ENCODE results near the gene CDK19.
"Not testable (repeated sequence)": the region's sequence is repeated elsewhere in the genome, so short reads cannot be mapped to it uniquely, and the experiment has no call there.

The CDK19 gene

DNA sequence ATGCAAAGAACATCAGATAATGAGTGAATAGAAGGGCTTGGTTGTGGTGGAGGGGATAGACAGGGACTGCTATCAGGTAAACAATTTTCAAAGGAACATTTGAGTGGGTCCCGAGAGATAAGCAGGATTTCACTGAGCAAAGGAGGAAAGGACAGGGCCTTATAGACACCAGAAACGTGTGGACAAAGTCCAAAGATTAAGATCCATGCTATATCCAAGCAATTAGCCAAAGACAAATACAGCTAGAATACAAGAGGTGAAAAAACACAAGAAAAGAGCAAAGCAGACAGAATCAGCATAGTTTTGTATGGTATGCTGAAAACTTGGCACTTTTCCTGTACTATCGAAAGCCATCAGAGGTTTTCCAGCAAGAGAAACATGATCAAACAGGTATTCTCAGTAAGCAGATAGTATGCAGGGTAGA lies 59.8 kb downstream of the CDK19 start:
- DNase-seq, result no peak

DNA sequence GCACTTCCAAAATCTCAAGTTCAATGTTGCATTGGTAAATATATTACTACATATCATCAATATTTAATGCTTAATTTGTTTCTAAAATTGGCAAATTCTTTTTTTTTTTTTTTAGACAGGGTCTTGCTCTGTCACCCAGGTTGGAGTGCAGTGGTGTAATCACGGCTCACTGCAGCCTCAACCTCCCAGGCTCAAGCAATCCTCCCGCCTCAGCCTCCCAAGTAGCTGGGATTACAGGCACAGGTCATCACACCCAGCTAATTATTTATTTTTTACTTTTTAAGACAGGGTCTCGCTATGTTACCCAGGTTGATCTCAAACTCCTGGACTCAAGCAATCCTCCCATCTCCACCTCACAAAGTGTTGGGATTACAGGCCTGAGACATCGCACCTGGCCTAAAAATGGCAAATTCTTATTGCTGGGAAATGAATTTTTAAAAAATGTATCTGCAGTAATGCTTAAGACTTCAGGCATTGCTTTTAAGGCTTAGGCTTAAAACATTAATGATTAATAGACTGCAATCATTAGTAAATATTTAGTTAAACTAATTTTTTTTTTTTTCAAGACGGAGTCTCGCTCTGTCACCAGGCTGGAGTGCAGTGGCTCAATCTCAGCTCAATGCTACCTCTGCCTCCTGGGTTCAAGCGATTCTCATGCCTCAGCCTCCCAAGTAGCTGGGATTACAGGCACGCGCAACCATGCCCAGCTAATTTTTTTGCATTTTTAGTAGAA lies 61.2 kb downstream of the CDK19 start:
- DNase-seq, result not testable (repeated sequence)

DNA sequence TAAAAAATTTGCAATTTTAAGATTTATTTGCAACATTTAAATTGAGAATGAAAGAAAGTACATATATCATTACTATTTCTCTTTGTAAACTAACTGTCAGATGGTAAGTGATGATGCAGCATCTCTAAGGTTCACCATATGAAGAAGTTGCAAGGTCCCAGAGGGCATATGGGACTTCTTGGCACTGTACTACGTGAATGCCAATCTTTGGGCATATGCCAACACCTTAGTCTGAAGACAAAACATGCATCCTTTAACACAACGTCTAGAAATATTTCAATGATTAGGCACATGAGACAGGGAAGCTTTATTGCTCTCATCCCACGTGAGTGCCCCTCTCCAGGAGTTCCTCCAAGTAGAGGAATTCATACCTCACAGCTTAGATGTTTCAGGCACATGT lies 66.8 kb downstream of the CDK19 start:
- DNase-seq, result no peak

DNA sequence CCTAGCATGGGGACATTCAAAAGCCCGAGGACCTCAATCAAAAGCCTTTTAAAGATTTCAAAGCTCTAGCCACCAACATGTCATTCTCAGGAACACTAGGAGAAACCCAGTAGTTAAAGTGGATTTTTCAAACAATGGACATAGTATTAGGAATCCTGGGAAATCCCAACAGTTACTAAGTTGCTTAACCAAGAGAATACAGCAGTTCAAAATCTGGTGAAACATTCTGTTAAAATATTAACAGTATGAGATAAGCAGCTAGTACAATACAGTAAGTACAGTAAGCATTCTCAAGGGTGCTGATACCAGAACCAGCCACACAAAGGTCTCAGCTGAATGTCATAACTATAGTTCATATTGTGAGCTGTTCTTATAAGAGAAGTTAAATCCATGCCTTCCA lies 68.6 kb downstream of the CDK19 start:
- no peak for DNase-seq

DNA sequence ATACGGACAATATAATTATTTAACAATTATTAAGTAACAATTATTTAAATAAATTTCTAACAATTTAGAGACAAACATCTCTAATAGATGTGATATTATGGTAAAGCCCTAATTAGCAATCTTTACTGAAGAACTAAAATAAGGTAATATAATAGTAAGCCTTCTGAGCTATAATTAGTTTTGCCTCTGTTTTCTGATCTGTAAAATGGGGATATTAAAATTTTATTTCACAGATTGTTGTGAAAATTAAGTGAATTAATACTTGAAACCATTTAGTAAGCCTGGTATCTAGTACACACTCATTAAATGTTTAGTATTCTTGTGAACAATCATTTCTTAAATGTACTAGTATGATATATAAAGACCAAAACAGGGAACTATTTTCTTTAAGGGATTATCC lies 70.3 kb downstream of the CDK19 start:
- DNase-seq, result no peak

- DNase-seq, result not testable (repeated sequence)
Measured at GRCh38 chr6:110742552-110742951, 72.7 kb downstream of the CDK19 start.

DNA sequence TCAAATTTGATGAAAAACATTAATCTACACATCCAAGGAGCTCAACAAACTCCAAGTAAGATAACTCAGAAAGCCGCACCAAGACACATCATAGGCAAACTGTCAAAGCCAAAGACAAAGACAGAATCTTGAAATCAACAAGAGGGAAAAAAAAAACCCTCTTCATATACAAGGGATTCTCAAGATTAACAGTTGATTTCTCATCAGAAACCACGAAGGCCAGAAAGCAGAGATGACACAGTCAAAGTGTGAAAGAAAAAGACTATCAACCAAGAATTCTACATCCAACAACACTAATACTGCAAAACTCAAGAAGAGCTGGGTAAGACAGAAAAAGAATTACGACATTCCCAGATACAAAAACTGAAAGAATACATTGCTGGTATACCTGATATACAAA lies 73.8 kb downstream of the CDK19 start:
- DNase-seq, result no peak

DNA sequence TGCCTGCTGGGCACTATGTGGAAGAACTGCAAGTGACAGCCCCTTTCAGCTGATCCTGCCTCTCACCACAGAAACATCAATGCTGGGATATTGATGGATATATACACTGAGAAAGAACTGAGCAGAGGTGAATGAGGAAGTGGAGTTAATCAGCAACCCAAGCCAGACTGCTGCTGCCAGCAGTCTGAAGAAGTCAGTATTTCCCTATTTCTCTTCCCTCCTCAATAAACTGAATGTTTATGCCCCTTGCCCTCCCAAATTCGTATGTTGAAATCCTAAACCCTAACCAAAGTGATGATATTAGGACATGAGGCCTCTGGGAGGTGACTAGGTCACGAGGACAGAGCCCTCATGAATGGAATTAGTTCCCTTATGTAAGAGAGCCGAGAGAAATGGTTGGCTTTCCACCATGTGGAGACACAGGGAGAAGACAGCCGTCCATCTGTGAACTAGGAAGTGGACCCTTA lies 76.3 kb downstream of the CDK19 start:
- DNase-seq, result no peak

DNA sequence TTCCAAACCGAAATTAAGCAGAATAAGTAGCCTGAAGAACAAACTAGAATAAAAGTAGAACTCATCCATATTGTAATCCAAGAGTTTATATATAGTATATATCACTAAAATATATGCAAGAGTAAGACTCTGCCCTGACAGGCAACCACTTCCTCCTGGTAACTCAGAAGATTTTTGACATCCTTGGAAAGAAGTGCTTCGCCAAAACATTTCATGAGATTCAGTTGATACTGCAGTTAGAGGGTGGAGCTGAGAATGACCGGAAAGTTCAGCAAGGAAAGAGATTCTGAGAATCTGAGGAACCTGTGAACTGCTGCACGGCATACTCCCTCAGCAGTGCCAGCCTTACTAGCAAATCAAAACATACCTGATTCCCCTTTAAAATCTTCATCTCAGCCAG lies 79.6 kb downstream of the CDK19 start:
- no peak for DNase-seq

- no peak for DNase-seq
Measured at GRCh38 chr6:110731898-110732297, 83.4 kb downstream of the CDK19 start.

- no peak for DNase-seq
Measured at GRCh38 chr6:110731196-110731595, 84.1 kb downstream of the CDK19 start.

DNA sequence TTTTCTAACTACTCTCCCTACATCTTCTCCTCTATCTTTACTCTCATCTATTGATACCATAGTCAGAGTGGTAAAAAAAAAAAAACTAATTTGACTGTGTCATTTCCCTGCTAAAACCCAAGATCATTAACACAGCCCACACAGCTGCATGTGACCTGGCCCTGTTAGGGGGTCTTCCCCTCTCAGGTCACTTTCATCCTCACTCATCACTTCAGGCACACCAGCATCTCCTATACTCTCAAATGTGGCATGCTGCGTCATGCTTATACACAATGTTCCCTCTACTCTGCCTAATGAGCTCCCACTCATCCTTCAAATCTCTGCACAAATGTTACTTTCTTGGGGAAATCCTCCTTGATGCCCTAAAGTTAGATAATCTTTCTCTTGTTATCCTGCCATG lies 86.8 kb downstream of the CDK19 start:
- no peak for DNase-seq

- DNase-seq, result no peak
Measured at GRCh38 chr6:110723017-110723416, 92.3 kb downstream of the CDK19 start.

- DNase-seq, result no peak
Measured at GRCh38 chr6:110720066-110720465, 95.2 kb downstream of the CDK19 start.

- not testable (repeated sequence) for DNase-seq
Measured at GRCh38 chr6:110719601-110720000, 95.7 kb downstream of the CDK19 start.

GRCh38 chr6:110714143-110714542 lies 101.1 kb downstream of the CDK19 start:
- DNase-seq, result no peak

DNA sequence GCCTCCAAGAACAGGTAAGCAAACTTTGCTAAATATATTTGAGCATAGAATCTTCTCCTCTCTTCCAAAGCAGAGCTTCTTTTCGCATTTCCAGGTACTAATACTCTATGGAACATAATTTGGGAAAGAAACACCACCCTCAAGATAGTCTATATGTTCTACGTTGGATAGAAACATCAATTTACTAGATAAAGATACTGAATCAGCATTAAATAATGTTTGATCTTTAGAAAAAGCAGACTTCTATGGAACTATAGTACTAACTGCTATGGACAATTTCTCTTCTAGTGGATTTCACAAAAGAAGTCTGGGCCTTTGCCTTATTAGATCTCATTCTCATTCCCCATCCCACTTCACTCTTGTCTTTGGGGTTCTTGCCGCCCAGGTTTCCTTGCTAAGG lies 103.0 kb downstream of the CDK19 start:
- no peak for DNase-seq

- DNase-seq, result no peak
Measured at GRCh38 chr6:110710115-110710514, 105.2 kb downstream of the CDK19 start.

- DNase-seq, result no peak
Measured at GRCh38 chr6:110708295-110708950, 106.8 kb downstream of the CDK19 start.

DNA sequence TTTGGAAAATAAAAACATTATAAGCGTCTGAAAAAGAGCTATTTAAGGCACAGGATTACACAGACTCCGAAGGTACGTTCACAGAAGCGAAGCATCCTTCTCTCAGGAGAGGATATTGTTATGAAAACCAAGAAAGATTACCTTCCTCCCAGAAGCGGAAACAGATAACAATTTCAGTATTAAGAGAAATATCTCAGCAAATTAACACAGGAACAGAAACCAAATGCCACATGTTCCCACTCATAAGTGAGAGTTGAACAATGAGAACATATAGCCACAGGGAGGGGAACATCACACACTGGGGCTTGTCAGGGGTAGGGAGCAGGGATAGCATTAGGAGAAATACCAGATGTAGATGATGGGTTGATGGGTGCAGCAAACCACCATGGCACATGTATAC lies 109.7 kb downstream of the CDK19 start:
- no peak for DNase-seq

DNA sequence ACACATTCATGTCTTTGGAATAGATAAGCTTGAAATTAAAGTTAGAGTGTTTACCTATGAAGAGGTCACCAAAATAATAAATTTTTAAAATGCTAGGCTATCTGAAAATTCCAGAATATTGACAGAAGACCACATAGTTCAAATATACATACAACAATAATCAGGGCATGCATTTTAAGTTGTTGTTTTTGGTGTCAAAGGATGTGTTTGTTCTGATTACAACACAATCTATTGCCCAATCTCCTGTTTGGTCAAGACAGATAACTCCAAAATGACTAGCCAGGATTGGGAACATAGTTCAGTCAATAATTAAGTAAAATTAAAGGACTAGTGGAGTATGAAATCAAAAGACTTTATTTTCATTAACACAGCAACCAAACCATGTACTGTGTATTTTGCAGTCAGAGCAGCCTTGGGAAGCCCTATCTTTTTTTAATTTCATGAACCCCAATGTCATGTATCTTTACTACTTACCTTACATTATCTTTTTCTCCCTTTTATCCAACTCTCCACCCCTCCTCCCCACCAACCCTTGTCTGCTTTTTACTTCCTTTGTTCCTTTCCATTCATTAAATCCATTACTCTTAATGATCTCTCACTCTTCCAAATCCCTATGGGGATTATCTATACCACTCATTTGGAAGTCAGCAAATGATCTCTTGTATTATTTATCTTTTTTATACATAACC lies 111.2 kb downstream of the CDK19 start:
- DNase-seq, result no peak

- no peak for DNase-seq
Measured at GRCh38 chr6:110703010-110703905, 112.0 kb downstream of the CDK19 start.

DNA sequence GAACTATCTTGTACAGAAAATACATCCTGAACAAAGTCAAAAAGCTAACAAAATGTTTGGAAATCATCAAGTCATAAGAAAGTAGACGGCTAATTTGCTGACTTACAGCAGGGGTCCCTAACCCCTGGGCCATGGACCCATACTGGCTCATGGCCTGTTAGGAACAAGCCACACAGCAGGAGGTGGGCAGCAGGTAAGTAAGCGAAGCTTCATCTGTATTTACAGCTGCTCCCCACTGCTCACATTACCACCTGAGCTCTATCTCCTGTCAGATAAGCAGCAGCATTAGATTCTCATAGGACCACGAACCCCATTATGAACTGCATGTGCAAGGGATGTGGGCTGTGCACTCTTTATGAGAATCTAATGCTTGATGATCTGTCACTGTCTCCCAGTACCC lies 115.5 kb downstream of the CDK19 start:
- no peak for DNase-seq

Data from NCI-H1105 (cell line).